GM23248 (cell line): Measurements from ENCODE around the gene PON3.

Experiments used
- EZH2 ChIP-seq: fragments of 200-600 bp; sonication (generic); IDR thresholded peaks from 2 replicates; pipeline ENCODE4 v1.6.1; 2018; ENCODE audit warnings: antibody characterized with exemption, mild to moderate bottlenecking; ENCODE audit not compliant: insufficient read depth, poor library complexity, severe bottlenecking
- EZH2phosphoT487 ChIP-seq: fragments of 200-600 bp; sonication (generic); IDR thresholded peaks from 2 replicates; pipeline ENCODE4 v1.6.1; 2018; ENCODE audit warnings: antibody characterized with exemption, moderate library complexity, mild to moderate bottlenecking, low read depth; ENCODE audit not compliant: insufficient read depth

DNA sequence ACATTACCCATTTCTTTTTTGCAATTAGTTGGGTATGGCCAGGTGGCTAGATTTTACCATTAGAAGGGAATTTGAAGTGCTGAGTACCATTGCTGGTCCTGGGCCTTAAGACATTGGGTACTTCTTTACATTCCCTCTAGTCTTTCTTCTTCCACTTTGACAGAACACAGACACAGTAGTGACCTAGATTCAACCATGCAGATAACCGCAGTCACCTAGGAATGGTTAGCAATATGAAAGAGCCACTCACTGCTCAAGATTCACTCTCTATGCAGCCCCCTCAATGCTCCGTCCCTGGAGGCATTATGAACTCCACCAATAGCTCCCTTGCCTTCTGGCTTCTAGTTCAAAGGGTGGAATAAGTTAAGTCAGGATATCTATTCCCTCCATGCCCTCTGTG, 55.7 kb downstream of the PON3 start:
- no peak for TF ChIP-seq EZH2phosphoT487
- TF ChIP-seq EZH2: no peak
